Trophoblast cell (in vitro differentiated cells and primary cell): Measurements from ENCODE around the gene ZNF536.
"Not testable (repeated sequence)": the region's sequence is repeated elsewhere in the genome, so short reads cannot be mapped to it uniquely, and the experiment has no call there.

ENCODE experiments used
- DNase-seq, 2 donors: peaks; one replicate each; pipeline ENCODE4 v3.0.0-alpha.2; 2016
- H2AFZ ChIP-seq: 2 replicates; pipeline ENCODE4 v1.6.1; 2013; ENCODE audit warnings: low read length, moderate library complexity, mild to moderate bottlenecking; ENCODE audit not compliant: insufficient read depth, poor library complexity
- H2AK5ac ChIP-seq: 2 replicates; pipeline ENCODE4 v1.6.1; 2013; ENCODE audit warnings: mild to moderate bottlenecking, low read length
- H2BK120ac ChIP-seq: 2 replicates; pipeline ENCODE4 v1.6.1; 2013; ENCODE audit warnings: low read length, mild to moderate bottlenecking, moderate library complexity; ENCODE audit not compliant: insufficient read depth, poor library complexity
- H2BK12ac ChIP-seq: 2 replicates; pipeline ENCODE4 v1.6.1; 2013; ENCODE audit warnings: mild to moderate bottlenecking, low read length, moderate library complexity
- H2BK5ac ChIP-seq: 2 replicates; pipeline ENCODE4 v1.6.1; 2013; ENCODE audit warnings: low read length, low read depth, moderate library complexity, mild to moderate bottlenecking; ENCODE audit not compliant: poor library complexity
- H3K14ac ChIP-seq: 2 replicates; pipeline ENCODE4 v1.6.1; 2013; ENCODE audit warnings: mild to moderate bottlenecking, low read length
- H3K18ac ChIP-seq: 2 replicates; pipeline ENCODE4 v1.6.1; 2013; ENCODE audit warnings: mild to moderate bottlenecking, low read length
- H3K23ac ChIP-seq: 2 replicates; pipeline ENCODE4 v1.6.1; 2013; ENCODE audit warnings: low read length
- H3K27ac ChIP-seq: 2 replicates; pipeline ENCODE4 v1.5.1; 2013; ENCODE audit warnings: low read depth, mild to moderate bottlenecking, inconsistent platforms, low read length, moderate library complexity
- H3K27me3 ChIP-seq: 2 replicates; pipeline ENCODE4 v1.6.1; 2013; ENCODE audit warnings: inconsistent platforms, mild to moderate bottlenecking, low read length, moderate library complexity; ENCODE audit not compliant: insufficient read depth
- H3K36me3 ChIP-seq, 2 experiments: 1 replicate in 1 of 2; 2 replicates in 1 of 2; pipeline ENCODE4 v1.6.1; 2013; ENCODE audit warnings: low read length in 2 of 2, mild to moderate bottlenecking in 2 of 2, moderate library complexity in 1 of 2; ENCODE audit not compliant: insufficient read depth in 2 of 2, control insufficient read depth in 1 of 2
- H3K4ac ChIP-seq: 2 replicates; pipeline ENCODE4 v1.6.1; 2013; ENCODE audit warnings: low read depth, mild to moderate bottlenecking, low read length, moderate library complexity
- H3K4me1 ChIP-seq, 2 experiments: 1 replicate in 1 of 2; 2 replicates in 1 of 2; pipeline ENCODE4 v1.6.1; 2013; ENCODE audit warnings: low read length in 2 of 2, mild to moderate bottlenecking in 2 of 2, moderate library complexity in 1 of 2; ENCODE audit not compliant: insufficient read depth in 2 of 2, control insufficient read depth in 1 of 2
- H3K4me2 ChIP-seq: 2 replicates; pipeline ENCODE4 v1.6.1; 2013; ENCODE audit warnings: inconsistent platforms, mild to moderate bottlenecking, low read length, moderate library complexity
- H3K4me3 ChIP-seq: 2 replicates; pipeline ENCODE4 v1.5.1; 2013; ENCODE audit warnings: mild to moderate bottlenecking, low read depth, low read length, inconsistent platforms
- H3K79me1 ChIP-seq: one replicate; pipeline ENCODE4 v1.6.1; 2013; ENCODE audit warnings: low read length
- H3K79me2 ChIP-seq: 2 replicates; pipeline ENCODE4 v1.6.1; 2013; ENCODE audit warnings: low read length, mild to moderate bottlenecking; ENCODE audit not compliant: control insufficient read depth, insufficient read depth, poor library complexity
- H3K9ac ChIP-seq: 2 replicates; pipeline ENCODE4 v1.6.1; 2013; ENCODE audit warnings: mild to moderate bottlenecking, low read length
- H3K9me3 ChIP-seq: 2 replicates; pipeline ENCODE4 v1.6.1; 2013; ENCODE audit warnings: low read depth, mild to moderate bottlenecking, control low read depth, inconsistent platforms, low read length; ENCODE audit not compliant: insufficient read depth
- H4K12ac ChIP-seq: 2 replicates; pipeline ENCODE4 v1.6.1; 2013; ENCODE audit warnings: low read depth, mild to moderate bottlenecking, low read length, moderate library complexity
- H4K8ac ChIP-seq: 2 replicates; pipeline ENCODE4 v1.6.1; 2013; ENCODE audit warnings: low read depth, mild to moderate bottlenecking, low read length, moderate library complexity
- H4K91ac ChIP-seq: one replicate; pipeline ENCODE4 v1.6.1; 2013; ENCODE audit warnings: low read depth, mild to moderate bottlenecking, low read length, moderate library complexity
- WGBS: extraction: QIAGEN DNeasy Blood & Tissue Kit; methylation state at CpG from one replicate; pipeline ENCODE4 v1.1.7; 2013; ENCODE audit warnings: missing lambda C conversion rate; ENCODE audit not compliant: insufficient read length, insufficient coverage; ENCODE audit errors: extremely low coverage; 5-methylcytosine and 5-hydroxymethylcytosine counted together

The ZNF536 gene

DNA sequence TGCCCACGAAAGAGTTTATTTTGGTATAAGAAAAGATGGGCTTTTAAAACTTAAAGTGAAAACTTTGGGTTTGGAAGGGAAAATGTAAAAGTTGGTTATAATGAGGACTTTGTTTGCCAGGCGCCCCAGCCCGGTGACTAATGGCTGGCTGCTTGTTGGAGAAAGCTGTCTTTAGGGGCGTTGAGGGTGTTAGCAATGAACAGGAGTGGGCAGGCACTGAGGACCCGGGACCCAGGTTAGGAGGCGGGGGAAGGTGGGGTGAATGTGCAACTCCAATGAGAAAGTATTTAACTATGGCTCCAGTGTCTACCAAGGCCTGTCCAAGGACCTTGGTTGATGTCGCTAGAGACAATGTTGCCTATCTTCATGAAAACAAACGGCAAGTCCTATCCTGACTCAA, 118.6 kb downstream of the ZNF536 start:
- Histone ChIP-seq H3K4me1 (no peaks in the 10 kb centered on the region), H4K91ac (no peak overlapping the region), H3K14ac (no peak overlapping the region), H3K79me2 (no peaks in the 10 kb centered on the region), H3K4me3 (no peak overlapping the region), H2BK120ac (no peak overlapping the region), H2AFZ (no peak overlapping the region), H4K8ac (no peak overlapping the region), H4K12ac (no peak overlapping the region), H3K9me3 (no peaks in the 10 kb centered on the region), H3K9ac (no peak overlapping the region), H2BK5ac (no peak overlapping the region), H3K23ac (no peak overlapping the region), H3K18ac (no peak overlapping the region), H3K36me3 (no peaks in the 10 kb centered on the region), H3K4me2 (no peak overlapping the region), H2AK5ac (no peak overlapping the region), H3K27me3 (no peaks in the 10 kb centered on the region), H3K27ac (no peak overlapping the region), H3K79me1 (no peaks in the 10 kb centered on the region), H3K4ac (no peak overlapping the region), H2BK12ac (no peak overlapping the region)
- no peak for DNase-seq
- no CpG with 5 or more reads among the region's 8 CpGs for WGBS

DNA sequence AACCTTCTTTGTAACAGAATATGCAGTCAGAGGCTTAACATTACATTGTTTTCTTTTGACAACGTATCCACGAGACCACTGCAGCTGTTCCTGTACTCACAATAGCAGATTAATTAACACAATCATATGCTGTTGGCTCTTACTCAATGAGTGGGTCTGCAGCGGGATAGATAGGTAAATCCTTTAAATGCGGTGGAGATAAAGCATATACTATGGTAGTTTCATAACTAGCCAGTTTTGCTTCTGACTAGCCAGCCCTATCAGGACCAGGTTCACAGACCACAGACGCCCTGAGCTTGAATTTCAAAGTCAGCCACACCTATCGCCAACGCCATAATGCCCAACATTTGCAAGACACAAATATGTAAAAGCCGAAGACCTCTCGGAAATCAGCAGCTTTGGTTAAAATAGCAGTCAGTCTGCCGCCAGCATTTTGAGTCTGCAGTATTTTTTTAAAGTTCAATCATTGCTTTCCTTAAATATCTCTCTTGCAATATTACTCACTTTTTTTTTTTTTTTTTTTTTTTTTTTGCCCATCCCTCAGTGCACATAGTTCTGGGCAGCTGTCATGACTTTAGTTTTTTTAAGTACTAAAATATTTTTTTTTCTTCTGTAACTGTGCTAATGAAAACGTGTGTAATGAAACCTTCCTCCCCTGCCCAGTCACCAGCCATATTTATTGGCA, 120.5 kb downstream of the ZNF536 start:
- Histone ChIP-seq H3K36me3 (no peaks in the 10 kb centered on the region), H2BK12ac (no peak overlapping the region), H3K4me2 (no peak overlapping the region), H3K4me3 (no peak overlapping the region), H3K79me1 (no peaks in the 10 kb centered on the region), H2AK5ac (no peak overlapping the region), H2BK120ac (no peak overlapping the region), H4K12ac (no peak overlapping the region), H3K27me3 (no peaks in the 10 kb centered on the region), H3K4ac (no peak overlapping the region), H4K8ac (no peak overlapping the region), H3K9ac (no peak overlapping the region), H2AFZ (no peak overlapping the region), H3K18ac (no peak overlapping the region), H3K9me3 (no peaks in the 10 kb centered on the region), H3K27ac (no peak overlapping the region), H3K4me1 (no peaks in the 10 kb centered on the region), H2BK5ac (no peak overlapping the region), H3K23ac (no peak overlapping the region), H3K79me2 (no peaks in the 10 kb centered on the region), H3K14ac (no peak overlapping the region), H4K91ac (no peak overlapping the region)
- no peak for DNase-seq
- WGBS, result no CpG with 5 or more reads among the region's 11 CpGs

DNA sequence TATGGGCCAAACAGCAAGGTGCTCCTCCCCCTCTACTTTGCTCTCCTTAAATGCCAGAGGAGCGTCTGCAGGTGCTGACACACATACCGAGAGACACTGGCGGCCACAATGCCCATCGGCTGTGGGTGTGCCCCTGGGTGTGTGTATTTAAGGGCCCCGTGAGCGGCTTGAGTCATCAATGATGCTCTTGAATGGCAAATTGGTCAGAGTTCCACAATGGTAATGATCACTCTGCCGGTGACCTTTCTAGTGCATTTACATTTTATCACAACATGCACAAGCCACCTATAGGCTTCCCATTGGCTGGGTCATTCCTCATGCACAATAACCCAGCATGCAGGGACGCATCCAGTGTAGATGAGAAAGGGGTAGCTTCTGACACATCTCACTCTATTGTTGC, 124.8 kb downstream of the ZNF536 start:
- no peaks in the 10 kb centered on the region for H3K9me3 ChIP-seq
- H3K14ac ChIP-seq, result no peak overlapping the region
- DNase-seq, result no peak
- no peaks in the 10 kb centered on the region for H3K79me2 ChIP-seq
- no peak overlapping the region for H3K9ac ChIP-seq
- H3K27me3 ChIP-seq, result no peaks in the 10 kb centered on the region
- H4K91ac ChIP-seq, result no peak overlapping the region
- no peaks in the 10 kb centered on the region for H3K79me1 ChIP-seq
- no peak overlapping the region for H3K4me3 ChIP-seq
- H3K4me1 ChIP-seq, result no peaks in the 10 kb centered on the region
- no peak overlapping the region for H3K4ac ChIP-seq
- H3K18ac ChIP-seq, result no peak overlapping the region
- no peak overlapping the region for H2AFZ ChIP-seq
- no peaks in the 10 kb centered on the region for H3K36me3 ChIP-seq
- no peak overlapping the region for H2BK12ac ChIP-seq
- H3K27ac ChIP-seq, result no peak overlapping the region
- no CpG with 5 or more reads among the region's 8 CpGs for WGBS
- H2AK5ac ChIP-seq, result no peak overlapping the region
- H3K4me2 ChIP-seq, result no peak overlapping the region
- H2BK5ac ChIP-seq, result no peak overlapping the region
- H4K12ac ChIP-seq, result no peak overlapping the region
- no peak overlapping the region for H2BK120ac ChIP-seq
- no peak overlapping the region for H4K8ac ChIP-seq
- H3K23ac ChIP-seq, result no peak overlapping the region

DNA sequence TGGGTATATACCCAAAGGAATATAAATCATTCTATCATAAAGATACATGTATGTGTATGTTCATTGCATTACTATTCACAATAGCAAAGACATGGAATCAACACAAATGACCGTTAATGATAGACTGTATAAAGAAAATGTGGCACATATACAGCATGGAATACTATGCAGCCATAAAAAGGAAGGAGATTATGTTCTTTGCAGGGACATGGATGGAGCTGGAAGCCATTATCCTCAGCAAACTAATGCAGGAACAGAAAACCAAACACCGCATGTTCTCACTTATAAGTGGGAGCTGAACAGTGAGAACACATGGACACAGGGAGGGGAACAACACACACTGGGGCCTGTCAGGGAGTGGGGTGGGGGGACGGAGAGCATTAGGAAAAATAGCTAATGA, 125.9 kb downstream of the ZNF536 start:
- not testable (repeated sequence) for H2BK12ac ChIP-seq, H4K12ac ChIP-seq, H2BK5ac ChIP-seq, H2AFZ ChIP-seq, H3K27me3 ChIP-seq, H3K79me1 ChIP-seq, H4K91ac ChIP-seq, H3K14ac ChIP-seq, H3K9me3 ChIP-seq, H3K23ac ChIP-seq, H2AK5ac ChIP-seq, H3K4me3 ChIP-seq, H3K36me3 ChIP-seq, H3K4me2 ChIP-seq, H3K9ac ChIP-seq, H2BK120ac ChIP-seq, H3K4me1 ChIP-seq, H3K79me2 ChIP-seq, DNase-seq, H3K4ac ChIP-seq, H4K8ac ChIP-seq, H3K27ac ChIP-seq, H3K18ac ChIP-seq
- WGBS, result no CpG with 5 or more reads among the region's 3 CpGs
